Measurements from ENCODE around the gene CAD. TPM values are rescaled to one million over a fixed set of nuclear protein-coding genes. Genes with fewer than 3 reads are reported as not detected.

Gene CAD
- total and polyA plus RNA-seq, 4 donors, result 6.3 to 23.2 (median 13.5) TPM

- TF ChIP-seq JUND (IDR thresholded peaks at IDR 0.05), result no peak
- Histone ChIP-seq H3K4me3 (ENCODE audit: low read depth in 1 of 3, low read length in 3 of 3) (no peak overlapping the region), H3K27me3 (ENCODE audit: control insufficient read depth in 4 of 4, insufficient read depth in 4 of 4, low read length in 3 of 4) (no peaks in the 10 kb centered on the region)
Measured at GRCh38 chr2:27233341-27233740, 16.2 kb downstream of the CAD start.

GRCh38 chr2:27236136-27236535 is 19.0 kb downstream of the CAD start:
- Histone ChIP-seq H3K4me3 (ENCODE audit: low read depth in 1 of 3, low read length in 3 of 3) (no peak overlapping the region), H3K9me3 (ENCODE audit: control insufficient read depth in 4 of 4, low read length in 3 of 4) (no peaks in the 10 kb centered on the region), H3K9ac (ENCODE audit: low read depth in 1 of 2, low read length in 2 of 2) (no peak overlapping the region), H3K4me1 (ENCODE audit: control insufficient read depth in 4 of 4, insufficient read depth in 4 of 4, low read length in 3 of 4) (no peaks in the 10 kb centered on the region), H3K36me3 (ENCODE audit: control insufficient read depth in 4 of 4, insufficient read depth in 3 of 4, low read depth in 1 of 4, low read length in 3 of 4) (peaks cover 21 to 97% (median 83%) of the 10 kb centered on the region in 4 donors), H3K27me3 (ENCODE audit: control insufficient read depth in 4 of 4, insufficient read depth in 4 of 4, low read length in 3 of 4) (no peaks in the 10 kb centered on the region), H3K27ac (ENCODE audit: low read depth in 1 of 2, low read length in 2 of 2) (no peak overlapping the region)
- TF ChIP-seq RXRA (IDR thresholded peaks at IDR 0.05) (no peak), JUND (IDR thresholded peaks at IDR 0.05) (no peak), FOXA2 (IDR thresholded peaks at IDR 0.05) (no peak), RAD21 (IDR thresholded peaks at IDR 0.05) (no peak), HNF4A (conservative IDR thresholded peaks at IDR 0.05) (no peak), SP1 (IDR thresholded peaks at IDR 0.05) (no peak), GABPA (IDR thresholded peaks at IDR 0.05 in 1 of 2, conservative IDR thresholded peaks at IDR 0.05 in 1 of 2) (no peak), ZBTB33 (IDR thresholded peaks at IDR 0.05) (no peak), EGR1 (IDR thresholded peaks at IDR 0.05; ENCODE audit: low read depth in 2 of 2) (no peak), REST (IDR thresholded peaks at IDR 0.05) (no peak), ATF3 (IDR thresholded peaks at IDR 0.05) (no peak), CTCF (IDR thresholded peaks at IDR 0.05; ENCODE audit: low read depth, low read length, missing input control) (no peak), FOXA1 (IDR thresholded peaks at IDR 0.05) (no peak), TAF1 (conservative IDR thresholded peaks at IDR 0.05) (no peak), MAX (IDR thresholded peaks at IDR 0.05) (no peak), NR2F2 (IDR thresholded peaks at IDR 0.05) (no peak), YY1 (IDR thresholded peaks at IDR 0.05) (no peak), HNF4G (IDR thresholded peaks at IDR 0.05) (no peak)
- 97% methylated on average over 12 of the region's 12 CpGs for WGBS
- DNase-seq (ENCODE audit: low spot score), result no peak

More at GRCh38 chr2:27233341-27233740, 16.2 kb downstream of the CAD start:
- no peaks in the 10 kb centered on the region for H3K4me1 ChIP-seq (ENCODE audit: control insufficient read depth in 4 of 4, insufficient read depth in 4 of 4, low read length in 3 of 4)
- 96% methylated on average over 14 of the region's 14 CpGs for WGBS
- no peak overlapping the region for H3K9ac ChIP-seq (ENCODE audit: low read depth in 1 of 2, low read length in 2 of 2)
- no peak for DNase-seq (ENCODE audit: low spot score)
- H3K36me3 ChIP-seq (ENCODE audit: control insufficient read depth in 4 of 4, insufficient read depth in 3 of 4, low read depth in 1 of 4, low read length in 3 of 4), result peaks cover 20 to 75% (median 65%) of the 10 kb centered on the region in 4 donors
- H3K27ac ChIP-seq (ENCODE audit: low read depth in 1 of 2, low read length in 2 of 2), result no peak overlapping the region
- H3K9me3 ChIP-seq (ENCODE audit: control insufficient read depth in 4 of 4, low read length in 3 of 4), result no peaks in the 10 kb centered on the region

All from liver (tissue), 9 donors.